NB4 (cell line): ENCODE measurements around the gene EPB41L4A.

Experiments used
- DNase-seq: peaks from one replicate; pipeline ENCODE4 v3.0.0; 2010; ENCODE audit warnings: low read depth
- H3K4me3 ChIP-seq: one replicate; pipeline ENCODE4 v1.5.1; 2011; ENCODE audit warnings: mild to moderate bottlenecking, low read depth, low read length, moderate library complexity
- MYC ChIP-seq: IDR thresholded peaks from 2 replicates; pipeline ENCODE4 v1.6.1; 2011; ENCODE audit warnings: low read depth, low read length
- POLR2A ChIP-seq: IDR thresholded peaks from 2 replicates; pipeline ENCODE4 v1.6.1; 2011; ENCODE audit warnings: mild to moderate bottlenecking; ENCODE audit not compliant: insufficient read length; ENCODE audit errors: extremely low read depth
- TF ChIP-seq, protein P1 (sequence below): IDR thresholded peaks from one replicate; pipeline ENCODE4 v1.5.1; 2012; ENCODE audit warnings: low read depth, low read length
- TF ChIP-seq, protein P2 (sequence below): IDR thresholded peaks from 2 replicates; pipeline ENCODE4 v1.6.1; 2011; ENCODE audit warnings: low read depth, low read length

Gene EPB41L4A

DNA sequence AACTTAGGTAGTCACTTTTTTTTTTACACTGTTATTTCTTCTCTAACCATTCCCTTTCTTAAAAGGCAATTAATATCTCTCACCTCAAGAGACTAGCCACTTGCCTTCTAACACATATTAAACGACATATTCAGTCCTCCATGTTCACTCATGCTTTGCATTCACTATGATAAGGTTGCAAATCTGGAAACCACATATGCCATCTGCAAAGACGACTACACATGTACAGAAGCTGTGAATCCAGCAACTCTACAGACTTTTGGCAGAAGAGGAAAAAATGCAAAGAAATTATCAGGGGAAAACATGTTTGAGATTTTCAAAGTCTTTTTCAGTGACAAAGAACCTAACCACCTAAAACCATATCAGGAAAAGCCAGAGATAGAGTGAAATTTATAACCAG, 112.1 kb downstream of the EPB41L4A start:
- TF ChIP-seq MYC (no peak), POLR2A (no peak)
- TF ChIP-seq, protein P1, sequence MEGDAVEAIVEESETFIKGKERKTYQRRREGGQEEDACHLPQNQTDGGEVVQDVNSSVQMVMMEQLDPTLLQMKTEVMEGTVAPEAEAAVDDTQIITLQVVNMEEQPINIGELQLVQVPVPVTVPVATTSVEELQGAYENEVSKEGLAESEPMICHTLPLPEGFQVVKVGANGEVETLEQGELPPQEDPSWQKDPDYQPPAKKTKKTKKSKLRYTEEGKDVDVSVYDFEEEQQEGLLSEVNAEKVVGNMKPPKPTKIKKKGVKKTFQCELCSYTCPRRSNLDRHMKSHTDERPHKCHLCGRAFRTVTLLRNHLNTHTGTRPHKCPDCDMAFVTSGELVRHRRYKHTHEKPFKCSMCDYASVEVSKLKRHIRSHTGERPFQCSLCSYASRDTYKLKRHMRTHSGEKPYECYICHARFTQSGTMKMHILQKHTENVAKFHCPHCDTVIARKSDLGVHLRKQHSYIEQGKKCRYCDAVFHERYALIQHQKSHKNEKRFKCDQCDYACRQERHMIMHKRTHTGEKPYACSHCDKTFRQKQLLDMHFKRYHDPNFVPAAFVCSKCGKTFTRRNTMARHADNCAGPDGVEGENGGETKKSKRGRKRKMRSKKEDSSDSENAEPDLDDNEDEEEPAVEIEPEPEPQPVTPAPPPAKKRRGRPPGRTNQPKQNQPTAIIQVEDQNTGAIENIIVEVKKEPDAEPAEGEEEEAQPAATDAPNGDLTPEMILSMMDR: no peak
- TF ChIP-seq, protein P2, sequence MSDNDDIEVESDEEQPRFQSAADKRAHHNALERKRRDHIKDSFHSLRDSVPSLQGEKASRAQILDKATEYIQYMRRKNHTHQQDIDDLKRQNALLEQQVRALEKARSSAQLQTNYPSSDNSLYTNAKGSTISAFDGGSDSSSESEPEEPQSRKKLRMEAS: no peak
- no peak for DNase-seq
- H3K4me3 ChIP-seq: no peak overlapping the region

DNA sequence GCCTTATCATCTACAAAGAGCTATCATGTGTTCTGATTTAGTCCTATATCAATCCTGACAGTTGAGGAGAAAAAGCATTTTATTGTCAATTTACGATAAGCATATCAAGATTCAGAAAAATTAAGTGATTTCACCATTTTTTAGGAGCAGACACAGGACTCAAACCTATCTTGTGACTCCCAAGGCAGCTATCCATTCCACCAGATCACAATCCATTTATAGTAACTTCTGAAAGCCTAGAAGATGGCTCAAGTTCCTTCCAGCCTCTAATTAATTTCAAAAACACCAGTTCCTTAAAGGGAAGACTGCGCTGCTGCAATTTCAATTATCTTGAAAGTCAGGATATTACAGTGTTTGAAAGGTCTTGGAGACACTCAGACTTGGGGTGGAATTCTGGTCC, 114.3 kb downstream of the EPB41L4A start:
- TF ChIP-seq, protein P1: no peak
- TF ChIP-seq POLR2A: no peak
- TF ChIP-seq MYC: no peak
- TF ChIP-seq, protein P2: no peak
- no peak for DNase-seq
- no peak overlapping the region for H3K4me3 ChIP-seq

DNA sequence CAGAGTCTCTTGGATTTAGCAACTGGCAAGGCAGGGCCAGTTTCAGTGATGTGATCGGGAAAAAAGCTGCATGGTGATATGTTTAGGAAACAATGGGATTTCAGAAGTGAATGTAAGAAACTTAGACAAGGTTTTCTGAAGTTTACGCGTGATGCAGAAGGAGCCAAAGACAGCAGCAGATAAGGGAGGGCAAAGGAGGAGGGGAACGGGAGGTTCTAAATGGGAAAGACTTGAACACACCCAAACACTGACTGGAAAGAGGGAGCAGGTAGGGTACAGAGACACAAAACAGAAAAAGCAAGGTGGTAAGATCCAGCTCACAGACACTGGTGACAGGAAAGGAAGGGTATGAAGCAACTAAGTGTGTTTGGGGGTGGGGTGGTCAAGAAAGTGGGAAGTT, 115.4 kb downstream of the EPB41L4A start:
- H3K4me3 ChIP-seq: no peak overlapping the region
- no peak for DNase-seq
- TF ChIP-seq POLR2A: no peak
- TF ChIP-seq, protein P2: no peak
- TF ChIP-seq, protein P1: no peak
- no peak for TF ChIP-seq MYC

DNA sequence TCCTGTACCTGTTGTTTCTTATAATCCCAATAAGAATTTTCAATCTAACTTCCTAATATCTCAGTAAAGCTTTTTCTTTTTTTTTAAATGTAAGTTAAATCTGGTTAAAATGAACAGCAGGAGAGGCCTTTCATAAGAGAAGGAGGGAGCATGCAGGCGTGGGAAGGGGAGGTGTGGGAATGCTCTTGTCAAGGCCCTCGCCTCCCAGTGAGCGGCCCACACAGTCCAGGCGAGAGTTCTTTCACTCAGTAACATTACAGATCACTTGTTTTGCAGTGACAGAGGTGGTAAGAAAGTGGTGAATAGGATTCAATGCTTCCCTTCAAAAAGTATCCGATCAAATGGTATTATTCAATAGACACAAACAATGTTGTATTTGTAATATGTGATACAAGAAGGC, 125.0 kb downstream of the EPB41L4A start:
- TF ChIP-seq, protein P1: no peak
- TF ChIP-seq POLR2A: no peak
- TF ChIP-seq, protein P2: no peak
- TF ChIP-seq MYC: no peak
- H3K4me3 ChIP-seq: no peak overlapping the region
- DNase-seq: no peak

DNA sequence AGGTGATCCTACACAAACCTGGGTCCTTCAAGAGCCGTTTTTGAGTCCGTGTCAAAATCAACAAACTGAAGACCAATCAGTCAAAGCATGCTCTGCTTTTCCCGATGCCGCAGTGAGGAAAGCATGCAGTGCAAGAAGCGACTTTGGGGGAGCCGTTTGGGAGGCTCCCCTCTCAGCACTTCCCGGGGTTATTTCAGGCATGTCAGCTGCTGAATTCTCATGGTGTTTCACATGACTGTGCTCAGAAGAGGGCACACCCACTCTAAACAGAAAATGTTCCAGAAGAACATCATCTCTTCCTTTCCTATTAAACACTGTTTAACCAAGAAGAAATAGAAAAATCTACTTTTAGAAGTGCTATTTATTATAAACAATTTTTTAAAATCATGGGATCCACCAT, 125.5 kb downstream of the EPB41L4A start:
- no peak for DNase-seq
- TF ChIP-seq, protein P1: no peak
- TF ChIP-seq, protein P2: no peak
- TF ChIP-seq MYC (no peak), POLR2A (no peak)
- H3K4me3 ChIP-seq: no peak overlapping the region

DNA sequence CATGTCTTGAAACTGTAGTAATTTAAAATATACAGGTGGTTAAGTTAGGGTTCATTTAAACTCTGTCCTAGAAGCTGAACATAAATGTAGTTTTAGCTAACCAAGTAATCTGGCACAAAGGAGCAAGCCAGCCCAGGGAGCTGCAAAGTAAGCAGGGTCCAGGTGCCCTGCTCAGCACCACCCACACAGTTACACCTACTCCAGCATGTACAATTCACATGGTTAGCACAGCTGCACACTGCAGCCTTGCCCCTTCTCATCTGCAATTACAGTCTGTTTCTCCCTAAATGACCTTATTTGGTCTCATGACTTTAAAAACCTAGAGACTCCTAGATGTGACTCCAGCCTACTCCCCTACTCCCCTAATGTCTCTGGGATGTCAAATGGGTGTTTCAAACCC, 128.4 kb downstream of the EPB41L4A start:
- H3K4me3 ChIP-seq: no peak overlapping the region
- TF ChIP-seq, protein P1: no peak
- no peak for TF ChIP-seq POLR2A
- TF ChIP-seq, protein P2: no peak
- TF ChIP-seq MYC: no peak
- no peak for DNase-seq
